ENCODE data around the gene TSHZ2.

DNA sequence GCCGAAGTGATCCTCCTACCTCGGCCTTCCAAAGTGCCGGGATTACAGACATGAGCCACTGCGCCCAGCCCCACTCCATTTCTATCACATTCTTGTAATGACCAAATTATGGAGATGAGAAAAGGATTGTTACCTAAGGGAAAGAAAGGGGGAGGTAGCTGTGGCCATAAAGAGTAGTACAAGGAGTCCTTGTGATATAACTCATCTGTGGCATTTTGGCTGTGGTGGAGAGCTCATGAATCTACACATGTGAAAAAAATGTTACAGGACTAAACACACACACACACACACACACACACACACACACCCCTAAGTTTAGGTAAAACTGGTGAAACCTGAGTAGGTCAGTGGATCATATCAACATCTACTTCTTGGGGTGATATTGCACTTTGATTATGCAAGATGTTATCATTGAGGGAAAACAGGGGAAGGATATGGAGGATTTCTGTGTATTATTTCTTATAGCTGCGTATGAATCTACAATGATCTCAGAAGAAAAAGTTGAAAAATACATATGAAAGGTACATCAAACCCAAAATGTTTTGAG, 251.5 kb downstream of the TSHZ2 start:
- TF ChIP-seq CTCF (IDR thresholded peaks at IDR 0.05) (no peak), POLR2A (IDR thresholded peaks at IDR 0.05) (no peak)

Measured in testis (tissue), 2 donors.